Small intestine (tissue), 7 donors: ENCODE results near the gene COPS4. TPM values are rescaled to one million over a fixed set of nuclear protein-coding genes. Genes with fewer than 3 reads are reported as not detected.
"Not testable (repeated sequence)": the region's sequence is repeated elsewhere in the genome, so short reads cannot be mapped to it uniquely, and the experiment has no call there.

Source experiments
- DNase-seq, 2 donors: peaks; one replicate each; pipeline versions ENCODE4 v3.0.0 to v3.0.0-alpha.2; 2013
- FAIRE-seq: peaks from 2 replicates; lab custom pipeline; 2012; peaks lifted over from hg19 to GRCh38; lab: Jason Lieb, UNC
- H3K27ac ChIP-seq, 3 donors: one replicate each; pipeline ENCODE4 v1.5.1; 2013; ENCODE audit warnings: low read length in 2 of 3, mild to moderate bottlenecking in 2 of 3, control low read depth in 1 of 3, inconsistent platforms in 1 of 3, low read depth in 1 of 3, moderate library complexity in 1 of 3
- H3K27me3 ChIP-seq, 3 donors: one replicate each; pipeline ENCODE4 v1.6.1; 2013; ENCODE audit warnings: low read length in 3 of 3, inconsistent platforms in 1 of 3; ENCODE audit not compliant: control insufficient read depth in 3 of 3, insufficient read depth in 3 of 3
- H3K36me3 ChIP-seq, 3 donors: one replicate each; pipeline ENCODE4 v1.6.1; 2013; ENCODE audit warnings: low read length in 3 of 3, inconsistent platforms in 1 of 3, low read depth in 1 of 3, mild to moderate bottlenecking in 1 of 3, moderate library complexity in 1 of 3; ENCODE audit not compliant: control insufficient read depth in 3 of 3, insufficient read depth in 2 of 3
- H3K4me1 ChIP-seq, 3 donors: one replicate each; pipeline ENCODE4 v1.6.1; 2013; ENCODE audit warnings: low read length in 2 of 3, inconsistent platforms in 1 of 3, low read depth in 1 of 3, mild to moderate bottlenecking in 1 of 3, moderate library complexity in 1 of 3; ENCODE audit not compliant: control insufficient read depth in 3 of 3, insufficient read depth in 2 of 3
- H3K4me3 ChIP-seq, 3 donors: one replicate each; pipeline ENCODE4 v1.5.1; 2013; ENCODE audit warnings: low read length in 3 of 3, control low read depth in 1 of 3, inconsistent platforms in 1 of 3, low read depth in 1 of 3, mild to moderate bottlenecking in 1 of 3, moderate library complexity in 1 of 3
- H3K9me3 ChIP-seq, 2 donors: one replicate each; pipeline ENCODE4 v1.6.1; 2013; ENCODE audit warnings: low read depth in 1 of 2, low read length in 1 of 2; ENCODE audit not compliant: control insufficient read depth in 2 of 2, insufficient read depth in 1 of 2
- WGBS, 3 donors: extraction: QIAGEN DNeasy Blood & Tissue Kit; methylation state at CpG; one replicate each; pipeline ENCODE4 v1.1.7; 2013; 5-methylcytosine and 5-hydroxymethylcytosine counted together
- polyA plus RNA-seq, 4 donors: library from polyadenylated mRNA; stranded (reverse) in 3 of 4; unstranded in 1 of 4; fragments of 200-250 nt in 3 of 4; fragments of 120-200 nt in 1 of 4; gene quantifications; one replicate each; pipeline versions ENCODE4 v1.2.1 to v1.2.3, GENCODE V29; 2013
- donor health status: healthy with polysubstance abuse.
- donor health status: control.
- donor health status: control.
- donor health status: Bipolar disorder and iron deficiency.
- donor health status: healthy.

Gene COPS4
- polyA plus RNA-seq, 4 donors: 23.5 to 46.9 (median 31.4) TPM

DNA sequence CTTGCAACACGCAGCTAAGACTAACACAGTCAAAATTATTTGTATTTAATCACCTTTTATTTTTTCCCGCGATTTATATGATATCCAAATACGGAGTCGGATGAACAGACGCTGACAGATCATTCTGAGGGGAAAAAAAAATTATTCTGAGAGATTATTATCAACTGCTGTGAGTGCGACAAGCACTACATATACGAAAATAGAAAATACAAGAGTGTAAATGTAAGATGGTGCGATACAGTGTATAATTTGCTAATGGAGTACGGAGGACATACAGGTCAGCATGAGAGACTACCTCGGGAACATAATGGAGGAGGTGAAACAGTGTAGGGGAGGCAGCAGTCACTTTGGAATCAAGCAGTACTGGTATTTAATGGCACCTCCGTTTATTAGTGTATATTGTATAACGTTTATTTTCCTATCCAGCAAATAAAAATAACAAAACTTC, 21.5 kb upstream of the COPS4 start:
- Histone ChIP-seq H3K4me1 (peaks cover 0 to 17% (median 4%) of the 10 kb centered on the region in 3 donors), H3K36me3 (no peaks in the 10 kb centered on the region), H3K27me3 (no peaks in the 10 kb centered on the region), H3K4me3 (peak overlapping the region in 2 of 3 donors; percentile 47 to 69), H3K27ac (peak overlapping the region; percentile 48 to 82 (median 79)), H3K9me3 (no peaks in the 10 kb centered on the region)
- DNase-seq: peak in 1 of 2 donors; percentile 21
- FAIRE-seq: no peak
- whole genome bisulfite sequencing, 3 donors: 8 to 12% (median 10%) methylated on average over 13 of the region's 13 CpGs

DNA sequence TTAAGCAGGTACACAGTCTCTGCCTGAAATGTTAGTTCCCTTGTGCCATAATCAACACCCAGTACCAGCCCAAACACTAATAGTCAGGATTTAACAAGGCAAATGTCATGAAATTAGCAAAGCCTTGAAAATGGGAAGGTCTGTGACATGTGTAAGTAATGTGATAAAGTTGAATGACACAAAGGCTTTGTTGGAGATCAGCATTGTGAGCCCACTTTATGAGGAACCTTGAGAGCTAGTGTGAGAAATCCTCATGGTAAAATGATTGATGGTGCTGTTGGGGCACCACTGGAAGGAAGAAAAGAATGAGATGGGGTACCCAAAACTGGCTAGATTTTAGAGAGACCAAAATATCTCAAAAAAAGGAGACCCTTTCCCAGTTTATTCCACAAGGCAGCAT, 21.1 kb upstream of the COPS4 start:
- Histone ChIP-seq H3K4me3 (peak overlapping the region in 1 of 3 donors; percentile 69), H3K27ac (peak overlapping the region in 1 of 3 donors; percentile 79), H3K4me1 (peaks cover 0 to 17% (median 4%) of the 10 kb centered on the region in 3 donors), H3K36me3 (no peaks in the 10 kb centered on the region), H3K9me3 (no peaks in the 10 kb centered on the region), H3K27me3 (no peaks in the 10 kb centered on the region)
- DNase-seq: peak in 1 of 2 donors; percentile 26
- FAIRE-seq: no peak

DNA sequence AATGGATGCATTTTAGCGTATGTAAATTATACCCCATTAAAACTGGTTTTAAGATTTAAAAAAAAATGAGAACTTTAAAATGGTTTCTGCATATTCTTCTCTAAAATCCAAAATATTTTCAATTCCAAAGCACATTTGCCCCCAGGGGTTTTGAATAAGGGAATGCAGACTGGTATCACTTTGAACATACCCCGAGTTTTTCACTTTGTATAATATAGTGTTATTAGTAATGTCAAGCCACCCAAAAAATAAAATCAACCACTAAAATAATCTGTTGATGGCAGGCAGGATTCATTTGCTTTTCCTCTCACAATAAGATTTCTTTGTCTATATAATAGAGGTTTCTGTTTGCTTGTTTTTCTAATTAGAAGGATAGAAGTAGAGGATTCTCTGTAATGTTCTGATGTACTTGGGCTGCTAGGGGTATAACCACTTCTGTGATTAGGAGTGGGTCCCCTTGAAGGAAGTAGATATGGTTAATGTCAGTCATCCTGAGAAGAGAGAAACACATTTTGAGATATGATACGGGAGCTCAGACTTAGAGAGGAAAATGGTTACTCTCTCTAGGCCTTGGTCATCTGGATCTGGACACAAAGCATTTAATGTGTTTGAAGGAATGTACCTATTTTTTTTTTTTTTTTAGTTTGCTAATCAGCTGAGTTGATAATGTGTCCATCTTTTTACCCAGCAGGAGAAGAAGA, 15.0 kb upstream of the COPS4 start:
- Histone ChIP-seq H3K36me3 (no peaks in the 10 kb centered on the region), H3K4me1 (no peaks in the 10 kb centered on the region), H3K4me3 (no peak overlapping the region), H3K27ac (no peak overlapping the region), H3K27me3 (no peaks in the 10 kb centered on the region), H3K9me3 (peaks cover 0 to 9% of the 10 kb centered on the region in 2 donors)
- 75 to 88% (median 87%) methylated on average over 3 of the region's 3 CpGs for WGBS, 3 donors
- FAIRE-seq (no peak), DNase-seq (no peak)

DNA sequence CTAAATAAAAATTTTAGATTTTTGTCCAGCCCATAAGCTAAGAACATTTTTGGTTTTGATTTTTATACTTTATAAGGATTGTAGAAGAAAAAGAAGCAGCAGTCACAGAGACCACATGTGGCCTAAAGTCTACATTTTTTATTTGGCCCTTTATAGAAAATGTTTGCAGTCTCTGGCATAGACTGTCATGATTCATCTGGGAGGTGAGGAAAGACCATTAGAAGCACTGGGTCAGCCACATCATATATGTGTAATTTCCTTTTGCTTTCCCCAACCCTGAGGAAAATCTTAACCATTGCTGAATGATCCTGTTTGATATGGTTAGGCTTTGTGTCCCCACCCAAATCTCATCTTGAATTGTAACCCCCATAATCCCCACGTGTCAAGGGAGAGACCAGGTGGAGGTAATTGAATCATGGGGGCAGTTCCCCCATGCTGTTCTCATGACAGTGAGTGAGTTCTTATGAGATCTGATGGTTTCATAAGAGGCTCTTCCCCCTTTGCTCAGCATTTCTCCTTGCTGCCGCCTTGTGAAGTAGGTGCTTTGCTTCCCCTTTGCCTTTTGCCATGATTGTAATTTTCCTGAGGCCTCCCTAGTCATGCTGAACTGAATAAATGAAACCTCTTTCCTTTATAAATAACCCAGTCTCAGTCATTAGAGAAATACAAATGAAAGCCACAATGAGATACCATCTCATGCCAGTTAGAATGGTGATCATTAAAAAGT, 12.1 kb upstream of the COPS4 start:
- FAIRE-seq (no peak), DNase-seq (no peak)
- 82 to 89% (median 83%) methylated on average over 2 of the region's 2 CpGs for WGBS, 3 donors
- Histone ChIP-seq H3K36me3 (no peaks in the 10 kb centered on the region), H3K4me1 (no peaks in the 10 kb centered on the region), H3K4me3 (no peak overlapping the region), H3K27me3 (no peaks in the 10 kb centered on the region), H3K27ac (no peak overlapping the region), H3K9me3 (peaks cover 0 to 19% of the 10 kb centered on the region in 2 donors)

DNA sequence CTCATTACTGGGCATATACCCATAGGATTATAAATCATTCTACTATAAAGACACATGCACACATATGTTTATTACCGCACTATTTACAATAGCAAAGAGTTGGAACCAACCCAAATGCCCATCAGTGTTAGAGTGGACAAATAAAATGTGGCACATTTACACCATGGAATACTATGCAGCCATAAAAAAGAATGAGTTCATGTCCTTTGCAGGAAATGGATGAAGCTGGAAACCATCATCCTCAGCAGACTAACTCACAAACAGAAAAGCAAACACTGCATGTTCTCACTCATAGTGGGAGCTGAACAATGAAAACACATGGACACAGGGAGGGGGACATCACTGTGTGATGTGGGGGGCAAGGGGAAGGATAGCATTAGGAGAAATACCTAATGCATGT, 11.4 kb upstream of the COPS4 start:
- not testable (repeated sequence) for H3K36me3 ChIP-seq, H3K27ac ChIP-seq, DNase-seq, H3K4me3 ChIP-seq, H3K4me1 ChIP-seq, H3K27me3 ChIP-seq, FAIRE-seq
- WGBS, 3 donors: 87 to 96% (median 88%) methylated on average over 1 of the region's 1 CpG
- H3K9me3 ChIP-seq: peaks cover 0 to 19% of the 10 kb centered on the region in 2 donors

DNA sequence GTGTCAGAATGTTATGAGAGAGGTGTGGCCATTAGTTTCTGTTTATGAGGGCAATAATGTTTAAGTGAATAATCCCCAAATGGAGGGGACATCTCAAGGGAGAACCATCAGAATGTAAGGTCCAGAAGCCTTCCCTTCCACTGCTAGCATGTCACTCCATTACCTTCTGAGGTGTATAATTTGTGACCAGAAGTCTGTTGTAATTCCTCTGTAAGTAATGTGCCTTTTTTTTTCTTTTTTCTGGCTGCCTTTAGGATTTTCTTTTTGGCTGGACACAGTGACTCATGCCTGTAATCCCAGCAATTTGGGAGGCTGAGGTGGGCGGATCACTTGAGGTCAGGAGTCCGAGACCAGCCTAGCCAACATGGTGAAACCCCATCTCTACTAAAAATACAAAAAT, 10.8 kb upstream of the COPS4 start:
- Histone ChIP-seq H3K4me3 (no peak overlapping the region), H3K27ac (no peak overlapping the region), H3K4me1 (no peaks in the 10 kb centered on the region), H3K27me3 (no peaks in the 10 kb centered on the region), H3K36me3 (no peaks in the 10 kb centered on the region), H3K9me3 (peaks cover 0 to 19% of the 10 kb centered on the region in 2 donors)
- FAIRE-seq: no peak
- no peak for DNase-seq
- 71 to 90% (median 85%) methylated on average over 2 of the region's 2 CpGs for WGBS, 3 donors

DNA sequence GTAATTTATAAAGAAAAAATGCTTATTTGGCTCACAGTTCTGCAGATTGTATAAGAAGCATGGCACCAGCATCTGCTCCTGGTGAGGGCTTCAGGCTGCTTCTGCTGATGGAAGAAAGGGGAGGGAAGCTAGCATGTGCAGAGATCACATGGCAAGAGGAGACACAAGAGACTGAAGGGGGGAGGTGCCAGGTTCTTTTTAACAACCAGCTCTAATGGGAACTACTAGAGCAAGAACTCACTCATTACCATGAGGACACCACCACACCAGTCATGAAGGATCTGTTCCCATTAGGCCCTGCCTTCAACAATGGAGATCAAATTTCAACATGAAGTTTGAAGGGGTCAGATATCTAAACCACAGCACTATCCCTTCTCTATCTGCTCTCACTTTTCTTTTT, 9.4 kb upstream of the COPS4 start:
- FAIRE-seq (no peak), DNase-seq (no peak)
- H3K9me3 ChIP-seq: peaks cover 0 to 19% of the 10 kb centered on the region in 2 donors
- no peak overlapping the region for H3K27ac ChIP-seq
- H3K4me1 ChIP-seq: no peaks in the 10 kb centered on the region
- no peaks in the 10 kb centered on the region for H3K36me3 ChIP-seq
- no peak overlapping the region for H3K4me3 ChIP-seq
- no peaks in the 10 kb centered on the region for H3K27me3 ChIP-seq

DNA sequence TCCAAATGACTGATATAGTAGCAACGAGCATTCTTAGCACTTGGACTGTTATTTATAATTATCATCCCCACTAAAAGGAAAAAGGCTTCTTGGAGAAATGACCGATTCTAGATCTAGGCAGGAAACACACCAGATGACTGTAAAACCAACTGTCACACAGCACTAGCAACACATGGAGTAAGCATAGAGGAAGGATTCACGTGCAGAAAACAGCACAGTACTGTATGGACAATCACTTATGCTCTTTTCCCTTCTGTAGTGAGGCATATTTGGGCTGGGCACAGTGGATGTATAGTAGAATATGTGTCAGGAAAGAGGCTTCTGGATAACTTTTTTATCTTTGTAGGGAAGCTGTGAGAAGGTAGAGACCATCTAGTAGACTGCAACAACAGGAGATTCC, 6.0 kb upstream of the COPS4 start:
- Histone ChIP-seq H3K36me3 (no peaks in the 10 kb centered on the region), H3K27me3 (no peaks in the 10 kb centered on the region), H3K27ac (no peak overlapping the region), H3K9me3 (peaks cover 0 to 17% of the 10 kb centered on the region in 2 donors), H3K4me3 (no peak overlapping the region), H3K4me1 (no peaks in the 10 kb centered on the region)
- 51 to 63% (median 58%) methylated on average over 3 of the region's 3 CpGs for WGBS, 3 donors
- DNase-seq: no peak
- FAIRE-seq: no peak
